K562 (cell line): ENCODE data around the gene LGALS7. TPM values are rescaled to one million over a fixed set of nuclear protein-coding genes. Genes with fewer than 3 reads are reported as not detected.

Experiments
- AFF4 ChIP-seq: sonication (generic); formaldehyde crosslinking; IDR thresholded peaks from 2 replicates; pipeline ENCODE4 v1.8.0; 2023; ENCODE audit warnings: mild to moderate bottlenecking, missing genetic modification reagents
- BHLHE40 ChIP-seq: IDR thresholded peaks from 2 replicates; pipeline ENCODE4 v1.6.1; 2011; ENCODE audit warnings: low read length, improper control_type of control experiment
- BRD4 ChIP-seq: fragments of 200-600 bp; sonication (generic); IDR thresholded peaks from 2 replicates; pipeline ENCODE4 v1.6.1; 2017; ENCODE audit warnings: inconsistent platforms
- DPF2 ChIP-seq: fragments of 450-650 bp; IDR thresholded peaks from 2 replicates; pipeline ENCODE4 v1.6.1; 2016
- EWSR1 ChIP-seq: fragments of 450-650 bp; IDR thresholded peaks from 2 replicates; pipeline ENCODE4 v1.6.1; 2018; ENCODE audit warnings: borderline replicate concordance, mild to moderate bottlenecking, low read depth, moderate library complexity; ENCODE audit not compliant: partially characterized antibody
- GABPB1 ChIP-seq: sonication (generic); formaldehyde crosslinking; IDR thresholded peaks from 2 replicates; pipeline ENCODE4 v1.8.0; 2022; ENCODE audit warnings: mild to moderate bottlenecking, missing genetic modification reagents
- HDAC2 ChIP-seq: fragments of 450-650 bp; IDR thresholded peaks from 2 replicates; pipeline ENCODE4 v1.6.1; 2016; ENCODE audit warnings: mild to moderate bottlenecking
- MAZ ChIP-seq, 2 experiments: fragments of 450-650 bp in 1 of 2; sonication (generic) in 1 of 2; formaldehyde crosslinking; IDR thresholded peaks in 1 of 2; conservative IDR thresholded peaks in 1 of 2; 2 replicates each; pipeline versions ENCODE4 v1.4.0 to v1.5.0; 2020; ENCODE audit warnings: mild to moderate bottlenecking in 1 of 2, missing genetic modification reagents in 1 of 2
- MEIS2 ChIP-seq: fragments of 450-650 bp; IDR thresholded peaks from 2 replicates; pipeline ENCODE4 v1.6.1; 2014; ENCODE audit warnings: mild to moderate bottlenecking; ENCODE audit not compliant: partially characterized antibody
- MTA2 ChIP-seq: fragments of 450-650 bp; IDR thresholded peaks from 2 replicates; pipeline ENCODE4 v1.6.1; 2016; ENCODE audit warnings: low read depth
- PHF8 ChIP-seq: fragments of 200-600 bp; sonication (generic); IDR thresholded peaks from 2 replicates; pipeline ENCODE4 v1.6.1; 2012; ENCODE audit warnings: mixed run types, mild to moderate bottlenecking, inconsistent platforms, low read length, moderate library complexity, borderline replicate concordance
- PKNOX1 ChIP-seq: fragments of 450-650 bp; IDR thresholded peaks from 2 replicates; pipeline ENCODE4 v1.6.1; 2016
- RAD21 ChIP-seq, 2 experiments: fragments of 250-450 bp in 1 of 2; fragments of 450-650 bp in 1 of 2; sonication (Bioruptor Pico) in 1 of 2; formaldehyde crosslinking in 1 of 2; IDR thresholded peaks in 1 of 2; conservative IDR thresholded peaks in 1 of 2; 2 replicates each; pipeline versions ENCODE4 v1.4.0 to v1.8.0; 2020 to 2022; ENCODE audit warnings: mild to moderate bottlenecking in 2 of 2, moderate library complexity in 1 of 2
- RBBP5 ChIP-seq: fragments of 200-600 bp; sonication (generic); IDR thresholded peaks from 2 replicates; pipeline ENCODE4 v1.6.1; 2012; ENCODE audit warnings: borderline replicate concordance, mild to moderate bottlenecking, low read length, control low read depth, inconsistent platforms; ENCODE audit not compliant: insufficient read depth, poor library complexity, severe bottlenecking
- RFX5 ChIP-seq: IDR thresholded peaks from 2 replicates; pipeline ENCODE4 v1.6.1; 2011; ENCODE audit warnings: low read depth, mild to moderate bottlenecking, improper control_type of control experiment, low read length
- SRF ChIP-seq, 2 experiments: fragments of 250-450, 450-650 bp in 1 of 2; sonication (Bioruptor Pico) in 1 of 2; sonication (generic) in 1 of 2; formaldehyde crosslinking; IDR thresholded peaks; 2 replicates each; pipeline versions ENCODE4 v1.5.0 to v1.5.1; 2020 to 2022; ENCODE audit warnings: mild to moderate bottlenecking in 1 of 2, missing genetic modification reagents in 1 of 2
- TRIM24 ChIP-seq, 2 experiments: fragments of 450-650 bp; IDR thresholded peaks; 2 replicates each; pipeline ENCODE4 v1.6.1; 2016
- VEZF1 ChIP-seq: fragments of 200-800 bp; sonication (Bioruptor generic); IDR thresholded peaks from 2 replicates; pipeline ENCODE4 v1.6.1; 2017; ENCODE audit warnings: missing genetic modification characterization, missing compliant biosample characterization
- XRCC3 ChIP-seq: fragments of 450-650 bp; IDR thresholded peaks from 2 replicates; pipeline ENCODE4 v1.6.1; 2017; ENCODE audit warnings: mild to moderate bottlenecking, moderate library complexity
- ZNF695 ChIP-seq: fragments of 450-650 bp; formaldehyde crosslinking; IDR thresholded peaks from 2 replicates; pipeline ENCODE4 v1.4.0; 2020; ENCODE audit warnings: mild to moderate bottlenecking, moderate library complexity
- polyA plus RNA-seq, 8 experiments: library from polyadenylated mRNA; depleted of rRNA in 4 of 8; stranded (reverse) in 5 of 8; unstranded in 3 of 8; fragments of >200 nt; fragmentation: Nextera tagmentation in 2 of 8; fragmentation: Illumina TruSeq in 1 of 8; extraction: Ambion mirVana in 2 of 8; extraction: Trizol in 1 of 8; gene quantifications; 2 replicates each; pipeline versions ENCODE4 v1.2.1 to v1.2.3, GENCODE V29; 2011 to 2014; ENCODE audit warnings: inconsistent platforms in 1 of 8, missing spikeins in 1 of 8
- total RNA-seq, 7 experiments: library from RNA; depleted of rRNA in 6 of 7; stranded (reverse); fragments of >200 nt in 6 of 7; fragmentation: Illumina TruSeq in 2 of 7; extraction: Trizol in 2 of 7; gene quantifications; 2 replicates each; pipeline versions ENCODE4 v1.2.1 to v1.2.3, GENCODE V29; 2011 to 2021; ENCODE audit warnings: low replicate concordance in 1 of 7
- TF ChIP-seq, protein P1 (sequence below), 2 experiments: fragments of 450-650 bp; conservative IDR thresholded peaks; 2 replicates each; pipeline ENCODE4 v1.6.1; 2017; ENCODE audit warnings: mild to moderate bottlenecking in 2 of 2, moderate library complexity in 2 of 2

The LGALS7 gene
- total and polyA plus RNA-seq, 9 of the 15 experiments (the other 6 are each of a cell fraction or from before 2014, with no cell fraction given), result not detected

GRCh38 chr19:38781058-38781457, 7.7 kb upstream of the LGALS7 start (continued):
- TF ChIP-seq BHLHE40 (0 out of 2 replicates have a peak, but pooled peaks have one; percentile 45), HDAC2 (peak; percentile 42; the same call in 1 of the 2 replicates), XRCC3 (no peak), MEIS2 (peak; percentile 91), GABPB1 (CRISPR knock-in tag) (peak; percentile 16; the same call in 1 of the 2 replicates), VEZF1 (peak; percentile 42; the same call in 1 of the 2 replicates), PKNOX1 (peak; percentile 81), MTA2 (peak; percentile 68), TRIM24 (IDR thresholded peaks at IDR 0.05) (peak in 1 of 2 experiments; percentile 65; a peak in 2 of 4 replicates), BRD4 (no peak), PHF8 (no peak), ZNF695 (CRISPR knock-in tag) (no peak), SRF (CRISPR knock-in tag; IDR thresholded peaks at IDR 0.05) (peak in 1 of 2 experiments; percentile 83; a peak in 2 of 4 replicates), RFX5 (peak; percentile 52; the same call in 1 of the 2 replicates), EWSR1 (no peak), AFF4 (CRISPR knock-in tag) (no peak), MAZ (CRISPR knock-in tag; conservative IDR thresholded peaks at IDR 0.05 in 1 of 2, IDR thresholded peaks at IDR 0.05 in 1 of 2) (peak in 1 of 2 experiments; percentile 47; a peak in 1 of 4 replicates), RAD21 (CRISPR knock-in tag; conservative IDR thresholded peaks at IDR 0.05 in 1 of 2, IDR thresholded peaks at IDR 0.05 in 1 of 2) (0 out of 4 replicates have a peak, but pooled peaks have one; percentile 14 to 20), DPF2 (peak; percentile 65; the same call in 1 of the 2 replicates), RBBP5 (no peak)
- TF ChIP-seq, protein P1, sequence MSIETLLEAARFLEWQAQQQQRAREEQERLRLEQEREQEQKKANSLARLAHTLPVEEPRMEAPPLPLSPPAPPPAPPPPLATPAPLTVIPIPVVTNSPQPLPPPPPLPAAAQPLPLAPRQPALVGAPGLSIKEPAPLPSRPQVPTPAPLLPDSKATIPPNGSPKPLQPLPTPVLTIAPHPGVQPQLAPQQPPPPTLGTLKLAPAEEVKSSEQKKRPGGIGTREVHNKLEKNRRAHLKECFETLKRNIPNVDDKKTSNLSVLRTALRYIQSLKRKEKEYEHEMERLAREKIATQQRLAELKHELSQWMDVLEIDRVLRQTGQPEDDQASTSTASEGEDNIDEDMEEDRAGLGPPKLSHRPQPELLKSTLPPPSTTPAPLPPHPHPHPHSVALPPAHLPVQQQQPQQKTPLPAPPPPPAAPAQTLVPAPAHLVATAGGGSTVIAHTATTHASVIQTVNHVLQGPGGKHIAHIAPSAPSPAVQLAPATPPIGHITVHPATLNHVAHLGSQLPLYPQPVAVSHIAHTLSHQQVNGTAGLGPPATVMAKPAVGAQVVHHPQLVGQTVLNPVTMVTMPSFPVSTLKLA (conservative IDR thresholded peaks at IDR 0.05), result 0 out of 4 replicates have a peak, but pooled peaks of 1 of the 2 experiments have one; percentile 28
